ENCODE data around the gene ARHGEF10L.

The ARHGEF10L gene

DNA sequence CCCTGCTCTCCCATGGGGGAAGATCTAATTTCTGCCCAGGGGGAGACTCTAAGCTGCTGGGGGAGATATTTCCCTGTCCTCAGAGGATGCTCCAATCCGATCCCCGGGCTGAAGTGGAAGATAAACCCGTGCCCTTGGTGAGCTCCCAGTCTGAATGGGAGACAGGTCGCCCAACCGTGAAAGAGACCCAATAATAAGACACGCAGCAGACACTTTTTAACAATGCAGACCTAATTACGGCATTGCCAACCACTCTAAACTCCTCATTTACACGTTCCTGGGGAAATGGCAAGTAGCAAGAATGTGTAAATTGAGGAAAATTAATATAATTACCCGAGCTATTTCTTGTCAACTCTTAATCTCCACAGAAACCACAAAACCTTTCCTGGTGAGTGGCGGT is 166.9 kb downstream of the ARHGEF10L start:
- H3K27me3 Mint-ChIP-seq (ENCODE audit: low read depth, poor library complexity): peaks cover 6% of the 10 kb centered on the region
- H3K4me3 Mint-ChIP-seq: no peak overlapping the region
- no peak overlapping the region for H3K27ac Mint-ChIP-seq
- no peak for TF ChIP-seq CTCF (IDR thresholded peaks at IDR 0.05)
- peaks cover 6% of the 10 kb centered on the region for H3K36me3 Mint-ChIP-seq (ENCODE audit: low read depth)
- peaks cover 34% of the 10 kb centered on the region for H3K4me1 Mint-ChIP-seq
- no peak for DNase-seq
- peaks cover 30% of the 10 kb centered on the region for H3K9me3 Mint-ChIP-seq

GRCh38 chr1:17709981-17710380 is 170.5 kb downstream of the ARHGEF10L start:
- DNase-seq: no peak
- H3K4me3 Mint-ChIP-seq: no peak overlapping the region
- H3K27ac Mint-ChIP-seq: no peak overlapping the region
- H3K27me3 Mint-ChIP-seq (ENCODE audit: low read depth, poor library complexity): peaks cover 22% of the 10 kb centered on the region
- TF ChIP-seq CTCF (IDR thresholded peaks at IDR 0.05): no peak
- peaks cover 33% of the 10 kb centered on the region for H3K9me3 Mint-ChIP-seq
- H3K36me3 Mint-ChIP-seq (ENCODE audit: low read depth): peaks cover 6% of the 10 kb centered on the region
- peaks cover 24% of the 10 kb centered on the region for H3K4me1 Mint-ChIP-seq

- no peak for TF ChIP-seq CTCF (IDR thresholded peaks at IDR 0.05)
- H3K27me3 Mint-ChIP-seq (ENCODE audit: low read depth, poor library complexity): peaks cover 25% of the 10 kb centered on the region
- peaks cover 6% of the 10 kb centered on the region for H3K36me3 Mint-ChIP-seq (ENCODE audit: low read depth)
- H3K4me1 Mint-ChIP-seq: peaks cover 27% of the 10 kb centered on the region
- no peak overlapping the region for H3K4me3 Mint-ChIP-seq
- H3K27ac Mint-ChIP-seq: no peak overlapping the region
- H3K9me3 Mint-ChIP-seq: peaks cover 33% of the 10 kb centered on the region
- DNase-seq: no peak
These were observed 171.5 kb downstream of the ARHGEF10L start for GRCh38 chr1:17710889-17711576.

DNA sequence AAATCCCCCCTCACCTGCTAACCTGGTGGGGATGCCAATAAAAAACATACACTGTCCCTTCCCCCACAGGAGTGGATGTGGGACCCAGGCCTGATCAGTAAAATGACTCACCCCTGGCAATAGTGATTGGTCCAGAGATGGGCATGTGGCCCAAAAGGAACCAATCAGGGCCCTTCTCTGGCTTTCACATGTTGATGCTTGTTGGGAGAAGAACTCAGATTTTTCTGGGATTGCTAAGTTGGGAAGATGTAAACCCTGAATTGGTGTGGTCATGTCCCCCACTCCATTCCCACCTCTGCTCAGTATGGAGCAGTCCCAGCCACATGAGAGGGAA is 172.0 kb downstream of the ARHGEF10L start:
- TF ChIP-seq CTCF (IDR thresholded peaks at IDR 0.05): no peak
- peaks cover 6% of the 10 kb centered on the region for H3K36me3 Mint-ChIP-seq (ENCODE audit: low read depth)
- H3K27ac Mint-ChIP-seq: no peak overlapping the region
- H3K9me3 Mint-ChIP-seq: peaks cover 33% of the 10 kb centered on the region
- H3K4me1 Mint-ChIP-seq: peaks cover 27% of the 10 kb centered on the region
- H3K4me3 Mint-ChIP-seq: no peak overlapping the region
- peaks cover 26% of the 10 kb centered on the region for H3K27me3 Mint-ChIP-seq (ENCODE audit: low read depth, poor library complexity)
- DNase-seq: no peak

DNA sequence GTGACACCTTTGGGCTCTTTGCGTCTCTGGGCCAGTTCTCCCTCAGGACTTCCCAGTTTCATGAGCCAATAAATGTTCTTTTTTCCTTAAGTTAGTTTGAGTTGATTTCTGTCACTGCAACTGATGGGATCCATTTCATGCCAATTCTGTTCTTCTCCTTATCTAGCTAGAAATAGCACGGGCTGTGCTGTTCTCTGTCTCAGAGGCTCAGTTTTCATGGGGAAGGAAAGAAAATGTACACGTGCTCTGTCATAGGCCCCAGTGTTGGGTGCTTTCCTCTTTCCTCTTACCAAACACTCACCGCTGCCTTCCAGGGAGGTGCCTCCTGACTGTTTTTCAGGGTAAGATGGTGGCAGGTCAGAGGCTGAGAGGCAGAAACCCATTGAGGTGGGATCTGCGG is 172.4 kb downstream of the ARHGEF10L start:
- Mint-ChIP-seq H3K9me3 (peaks cover 33% of the 10 kb centered on the region), H3K27me3 (ENCODE audit: low read depth, poor library complexity) (peaks cover 25% of the 10 kb centered on the region), H3K4me3 (no peak overlapping the region), H3K36me3 (ENCODE audit: low read depth) (peaks cover 6% of the 10 kb centered on the region), H3K4me1 (peaks cover 27% of the 10 kb centered on the region), H3K27ac (peak overlapping the region; percentile 53)
- DNase-seq: no peak
- TF ChIP-seq CTCF (IDR thresholded peaks at IDR 0.05): no peak

GRCh38 chr1:17713993-17714392 is 174.5 kb downstream of the ARHGEF10L start:
- no peak overlapping the region for H3K4me3 Mint-ChIP-seq
- peaks cover 46% of the 10 kb centered on the region for H3K4me1 Mint-ChIP-seq
- peaks cover 34% of the 10 kb centered on the region for H3K27me3 Mint-ChIP-seq (ENCODE audit: low read depth, poor library complexity)
- H3K27ac Mint-ChIP-seq: no peak overlapping the region
- DNase-seq: no peak
- H3K9me3 Mint-ChIP-seq: peaks cover 28% of the 10 kb centered on the region
- H3K36me3 Mint-ChIP-seq (ENCODE audit: low read depth): peaks cover 6% of the 10 kb centered on the region
- no peak for TF ChIP-seq CTCF (IDR thresholded peaks at IDR 0.05)

All from nephron progenitor cell (in vitro differentiated cells).